ENCODE measurements around the gene ADGRV1. TPM values are rescaled to one million over a fixed set of nuclear protein-coding genes. Genes with fewer than 3 reads are reported as not detected.
"Not testable (repeated sequence)": the region's sequence is repeated elsewhere in the genome, so short reads cannot be mapped to it uniquely, and the experiment has no call there.

ADGRV1 gene
- polyA plus RNA-seq, 10 donors = 0.19 to 8.6 (median 0.98) TPM

GRCh38 chr5:90718387-90718786 is 159.8 kb downstream of the ADGRV1 start:
- no peak for DNase-seq

- DNase-seq = no peak
Observed at GRCh38 chr5:90739567-90739966, 181.0 kb downstream of the ADGRV1 start.

- no peak for DNase-seq
Observed at GRCh38 chr5:90740244-90740799, 181.7 kb downstream of the ADGRV1 start.

GRCh38 chr5:90741022-90741564 is 182.5 kb downstream of the ADGRV1 start:
- no peak for DNase-seq

GRCh38 chr5:90746119-90746518 is 187.5 kb downstream of the ADGRV1 start:
- DNase-seq = no peak

- peak in 1 of 3 donors; percentile 1 for DNase-seq
Observed at GRCh38 chr5:90747175-90747574, 188.6 kb downstream of the ADGRV1 start.

- no peak for DNase-seq
Observed at GRCh38 chr5:90747693-90748092, 189.1 kb downstream of the ADGRV1 start.

- DNase-seq = no peak
Observed at GRCh38 chr5:90759119-90759518, 200.5 kb downstream of the ADGRV1 start.

GRCh38 chr5:90767710-90768109 is 209.1 kb downstream of the ADGRV1 start:
- DNase-seq = no peak

- DNase-seq = not testable (repeated sequence)
Observed at GRCh38 chr5:90770006-90770541, 211.5 kb downstream of the ADGRV1 start.

- no peak for DNase-seq
Observed at GRCh38 chr5:90777959-90778358, 219.4 kb downstream of the ADGRV1 start.

GRCh38 chr5:90783460-90784333 is 225.1 kb downstream of the ADGRV1 start:
- DNase-seq = peak; percentile 41 to 72 (median 66)

- DNase-seq = no peak
Observed at GRCh38 chr5:90786756-90787155, 228.2 kb downstream of the ADGRV1 start.

GRCh38 chr5:90792725-90793124 is 234.1 kb downstream of the ADGRV1 start:
- DNase-seq = no peak

GRCh38 chr5:90793183-90793582 is 234.6 kb downstream of the ADGRV1 start:
- DNase-seq = no peak

- not testable (repeated sequence) for DNase-seq
Observed at GRCh38 chr5:90796919-90797318, 238.3 kb downstream of the ADGRV1 start.

GRCh38 chr5:90800082-90800481 is 241.5 kb downstream of the ADGRV1 start:
- DNase-seq = not testable (repeated sequence)

- not testable (repeated sequence) for DNase-seq
Observed at GRCh38 chr5:90800515-90800914, 241.9 kb downstream of the ADGRV1 start.

GRCh38 chr5:90802474-90803317 is 244.1 kb downstream of the ADGRV1 start:
- DNase-seq = peak in 2 of 3 donors; percentile 10 to 11

- DNase-seq = no peak
Observed at GRCh38 chr5:90803381-90803780, 244.8 kb downstream of the ADGRV1 start.

GRCh38 chr5:90803876-90804275 is 245.3 kb downstream of the ADGRV1 start:
- DNase-seq = no peak

- DNase-seq = no peak
Observed at GRCh38 chr5:90807496-90807895, 248.9 kb downstream of the ADGRV1 start.
